HG03378 (cell line): ENCODE data around the gene GCH1.
"Not testable (repeated sequence)": the region's sequence is repeated elsewhere in the genome, so short reads cannot be mapped to it uniquely, and the experiment has no call there.

ENCODE experiments used
- ATAC-seq: cut with Tn5 transposase; IDR thresholded peaks from one replicate; pipeline ENCODE4 v1.9.1; 2021; ENCODE audit warnings: mild to moderate bottlenecking, moderate library complexity; ENCODE audit not compliant: unreplicated experiment

GCH1 gene

GRCh38 chr14:54870154-54871090 is 32.2 kb downstream of the GCH1 start:
- not testable (repeated sequence) for ATAC-seq

- no peak for ATAC-seq
Measured at GRCh38 chr14:54867011-54867410, 35.6 kb downstream of the GCH1 start.

- no peak for ATAC-seq
Measured at GRCh38 chr14:54866588-54866987, 36.0 kb downstream of the GCH1 start.

- no peak for ATAC-seq
Measured at GRCh38 chr14:54864526-54864925, 38.1 kb downstream of the GCH1 start.

GRCh38 chr14:54857830-54858269 is 44.8 kb downstream of the GCH1 start:
- peak; percentile 85 for ATAC-seq

GRCh38 chr14:54856152-54856551 is 46.5 kb downstream of the GCH1 start:
- no peak for ATAC-seq

- ATAC-seq = no peak
Measured at GRCh38 chr14:54854181-54854580, 48.4 kb downstream of the GCH1 start.

- ATAC-seq = no peak
Measured at GRCh38 chr14:54853339-54853738, 49.3 kb downstream of the GCH1 start.

GRCh38 chr14:54852215-54852614 is 50.4 kb downstream of the GCH1 start:
- no peak for ATAC-seq

- ATAC-seq = no peak
Measured at GRCh38 chr14:54848910-54849309, 53.7 kb downstream of the GCH1 start.

GRCh38 chr14:54845641-54846040 is 57.0 kb downstream of the GCH1 start:
- ATAC-seq = no peak

- ATAC-seq = no peak
Measured at GRCh38 chr14:54844479-54844878, 58.1 kb downstream of the GCH1 start.

GRCh38 chr14:54840798-54841197 is 61.8 kb downstream of the GCH1 start:
- ATAC-seq = no peak

- no peak for ATAC-seq
Measured at GRCh38 chr14:54840336-54840735, 62.3 kb downstream of the GCH1 start.

GRCh38 chr14:54839701-54840119 is 62.9 kb downstream of the GCH1 start:
- ATAC-seq = no peak

- no peak for ATAC-seq
Measured at GRCh38 chr14:54838931-54839512, 63.6 kb downstream of the GCH1 start.

- ATAC-seq = no peak
Measured at GRCh38 chr14:54837508-54838149, 65.0 kb downstream of the GCH1 start.

- ATAC-seq = no peak
Measured at GRCh38 chr14:54836231-54836630, 66.4 kb downstream of the GCH1 start.

- ATAC-seq = no peak
Measured at GRCh38 chr14:54834727-54835126, 67.9 kb downstream of the GCH1 start.

GRCh38 chr14:54834081-54834480 is 68.5 kb downstream of the GCH1 start:
- no peak for ATAC-seq

- no peak for ATAC-seq
Measured at GRCh38 chr14:54830650-54831049, 72.0 kb downstream of the GCH1 start.
